K562 (cell line): ENCODE data around the gene PLCB3. TPM values are rescaled to one million over a fixed set of nuclear protein-coding genes. Genes with fewer than 3 reads are reported as not detected.
A peak's percentile ranks its signal among the peaks of the same experiment; 100 is the strongest.

ENCODE experiments used
- CXXC5 ChIP-seq: fragments of 250-450 bp; sonication (Bioruptor Pico); IDR thresholded peaks from 2 replicates; pipeline ENCODE4 v1.8.0; 2022; ENCODE audit warnings: inconsistent platforms, mild to moderate bottlenecking, moderate library complexity
- ETV5 ChIP-seq: sonication (generic); formaldehyde crosslinking; IDR thresholded peaks from 2 replicates; pipeline ENCODE4 v1.4.0; 2020; ENCODE audit warnings: low read depth, mild to moderate bottlenecking, missing genetic modification reagents
- FOXM1 ChIP-seq, 2 experiments: fragments of 450-650 bp in 1 of 2; sonication (generic) in 1 of 2; formaldehyde crosslinking in 1 of 2; IDR thresholded peaks; 2 replicates each; pipeline versions ENCODE4 v1.6.1 to v1.9.0; 2017 to 2022; ENCODE audit warnings: low read depth in 2 of 2, mild to moderate bottlenecking in 2 of 2, missing genetic modification reagents in 1 of 2, moderate library complexity in 1 of 2
- MYC ChIP-seq, 2 experiments: fragments of 250-450 bp in 1 of 2; sonication (Bioruptor Pico) in 1 of 2; IDR thresholded peaks; 2 replicates each; pipeline versions ENCODE4 v1.5.1 to v1.6.1; 2012 to 2021; ENCODE audit warnings: low read depth in 2 of 2, borderline replicate concordance in 1 of 2, improper control_type of control experiment in 1 of 2, low read length in 1 of 2, mild to moderate bottlenecking in 1 of 2, moderate library complexity in 1 of 2
- NONO ChIP-seq, 2 experiments: fragments of 200-400 bp in 1 of 2; fragments of 450-650 bp in 1 of 2; formaldehyde crosslinking in 1 of 2; IDR thresholded peaks; 2 replicates each; pipeline ENCODE4 v1.6.1; 2017; ENCODE audit warnings: low read depth in 2 of 2, mild to moderate bottlenecking in 2 of 2, moderate library complexity in 2 of 2, low read length in 1 of 2
- RBBP5 ChIP-seq: fragments of 200-600 bp; sonication (generic); IDR thresholded peaks from 2 replicates; pipeline ENCODE4 v1.6.1; 2012; ENCODE audit warnings: borderline replicate concordance, mild to moderate bottlenecking, low read length, control low read depth, inconsistent platforms; ENCODE audit not compliant: insufficient read depth, poor library complexity, severe bottlenecking
- RBM17 ChIP-seq: fragments of 200-400 bp; formaldehyde crosslinking; IDR thresholded peaks from 2 replicates; pipeline ENCODE4 v1.6.1; 2017; ENCODE audit warnings: low read depth, mild to moderate bottlenecking, low read length, borderline replicate concordance
- SP1 ChIP-seq: sonication (generic); formaldehyde crosslinking; IDR thresholded peaks from 2 replicates; pipeline ENCODE4 v1.8.1; 2022; ENCODE audit warnings: mild to moderate bottlenecking, missing genetic modification reagents
- ZBED1 ChIP-seq: IDR thresholded peaks from 2 replicates; pipeline ENCODE4 v1.6.1; 2014
- ZNF407 ChIP-seq: fragments of 450-650 bp; IDR thresholded peaks from 2 replicates; pipeline ENCODE4 v1.6.1; 2016; ENCODE audit warnings: low read depth
- polyA plus RNA-seq, 8 experiments: library from polyadenylated mRNA; depleted of rRNA in 4 of 8; stranded (reverse) in 5 of 8; unstranded in 3 of 8; fragments of >200 nt; fragmentation: Nextera tagmentation in 2 of 8; fragmentation: Illumina TruSeq in 1 of 8; extraction: Ambion mirVana in 2 of 8; extraction: Trizol in 1 of 8; gene quantifications; 2 replicates each; pipeline versions ENCODE4 v1.2.1 to v1.2.3, GENCODE V29; 2011 to 2014; ENCODE audit warnings: inconsistent platforms in 1 of 8, missing spikeins in 1 of 8
- total RNA-seq, 7 experiments: library from RNA; depleted of rRNA in 6 of 7; stranded (reverse); fragments of >200 nt in 6 of 7; fragmentation: Illumina TruSeq in 2 of 7; extraction: Trizol in 2 of 7; gene quantifications; 2 replicates each; pipeline versions ENCODE4 v1.2.1 to v1.2.3, GENCODE V29; 2011 to 2021; ENCODE audit warnings: low replicate concordance in 1 of 7

The PLCB3 gene
- total and polyA plus RNA-seq, 9 of the 15 experiments (the other 6 are each of a cell fraction or from before 2014, with no cell fraction given): 0.31 to 44.8 (median 14.6) TPM

- TF ChIP-seq RBBP5 (peak; percentile 47), NONO (IDR thresholded peaks at IDR 0.05; ENCODE audit: low read depth in 2 of 2, low read length in 1 of 2) (peak in 1 of 2 experiments; percentile 82; a peak in 1 of 4 replicates), CXXC5 (peak; percentile 46; the same call in 1 of the 2 replicates), MYC (IDR thresholded peaks at IDR 0.05; ENCODE audit: low read depth, low read length) (peak; percentile 67), MYC (CRISPR knock-in tag; IDR thresholded peaks at IDR 0.05; ENCODE audit: borderline replicate concordance, low read depth) (no peak), RBM17 (no peak), SP1 (CRISPR knock-in tag) (peak; percentile 74), ETV5 (CRISPR knock-in tag) (peak; percentile 46; the same call in 1 of the 2 replicates), ZNF407 (no peak), ZBED1 (peak; percentile 36; the same call in 1 of the 2 replicates), FOXM1 (IDR thresholded peaks at IDR 0.05; ENCODE audit: low read depth) (no peak), FOXM1 (CRISPR knock-in tag; IDR thresholded peaks at IDR 0.05; ENCODE audit: low read depth) (peak; percentile 71; the same call in 1 of the 2 replicates)
These were observed at the start of gene PLCB3 (continued) for GRCh38 chr11:64251016-64251752.
